ENCODE data around the gene SLC30A9.

Gene SLC30A9

GRCh38 chr4:42122237-42122636, 131.9 kb downstream of the SLC30A9 start:
- H3K9me3 ChIP-seq (ENCODE audit: control insufficient read depth, insufficient read depth, low read depth, low read length) = no peaks in the 10 kb centered on the region
- no peak overlapping the region for H3K4me3 ChIP-seq (ENCODE audit: low read depth, low read length)
- H3K4me1 ChIP-seq (ENCODE audit: control insufficient read depth, insufficient read depth, low read length) = no peaks in the 10 kb centered on the region
- peaks cover 0 to 63% of the 10 kb centered on the region in 2 experiments; a peak in 2 of 3 replicates for H3K36me3 ChIP-seq (ENCODE audit: control insufficient read depth in 2 of 2, insufficient read depth in 1 of 2, low read length in 2 of 2)
- CTCF ChIA-PET = no interaction called here
- H3K27ac ChIP-seq (ENCODE audit: extremely low read depth, low read depth, low read length) = no peak overlapping the region
- TF ChIP-seq ZBTB17 (tag by site-specific recombination; IDR thresholded peaks at IDR 0.05) (no peak), SETDB1 (IDR thresholded peaks at IDR 0.05; ENCODE audit: insufficient read length, low read length) (no peak), GLIS2 (tag by site-specific recombination; IDR thresholded peaks at IDR 0.05) (no peak), ZNF785 (tag by site-specific recombination; IDR thresholded peaks at IDR 0.05) (no peak), ZNF184 (tag by site-specific recombination; IDR thresholded peaks at IDR 0.05) (no peak), REST (tag by site-specific recombination; IDR thresholded peaks at IDR 0.05) (no peak), ELK4 (IDR thresholded peaks at IDR 0.05; ENCODE audit: borderline replicate concordance, low read depth, low read length) (no peak), ZBTB8A (tag by site-specific recombination; IDR thresholded peaks at IDR 0.05) (no peak), ZNF510 (tag by site-specific recombination; IDR thresholded peaks at IDR 0.05; ENCODE audit: insufficient replicate concordance) (no peak), ZNF514 (tag by site-specific recombination; IDR thresholded peaks at IDR 0.05) (no peak), KLF8 (tag by site-specific recombination; IDR thresholded peaks at IDR 0.05) (no peak)
- POLR2A ChIA-PET = no interaction called here

GRCh38 chr4:42123071-42123644, 132.8 kb downstream of the SLC30A9 start:
- CTCF ChIA-PET = no interaction called here
- H3K27ac ChIP-seq (ENCODE audit: extremely low read depth, low read depth, low read length) = no peak overlapping the region
- no peak overlapping the region for H3K4me3 ChIP-seq (ENCODE audit: low read depth, low read length)
- no peaks in the 10 kb centered on the region for H3K4me1 ChIP-seq (ENCODE audit: control insufficient read depth, insufficient read depth, low read length)
- peaks cover 0 to 57% of the 10 kb centered on the region in 2 experiments; a peak in 2 of 3 replicates for H3K36me3 ChIP-seq (ENCODE audit: control insufficient read depth in 2 of 2, insufficient read depth in 1 of 2, low read length in 2 of 2)
- no peaks in the 10 kb centered on the region for H3K9me3 ChIP-seq (ENCODE audit: control insufficient read depth, insufficient read depth, low read depth, low read length)
- POLR2A ChIA-PET = no interaction called here
- TF ChIP-seq ZNF510 (tag by site-specific recombination; IDR thresholded peaks at IDR 0.05; ENCODE audit: insufficient replicate concordance) (no peak), ZNF530 (tag by site-specific recombination; IDR thresholded peaks at IDR 0.05; ENCODE audit: low read depth) (no peak), ZNF362 (tag by site-specific recombination; IDR thresholded peaks at IDR 0.05) (no peak), ZNF155 (tag by site-specific recombination; IDR thresholded peaks at IDR 0.05) (no peak), ZNF146 (tag by site-specific recombination; IDR thresholded peaks at IDR 0.05) (no peak), ZNF223 (tag by site-specific recombination; IDR thresholded peaks at IDR 0.05) (no peak), ZNF513 (tag by site-specific recombination; IDR thresholded peaks at IDR 0.05) (no peak), ZXDB (tag by site-specific recombination; IDR thresholded peaks at IDR 0.05) (no peak), ZNF391 (tag by site-specific recombination; IDR thresholded peaks at IDR 0.05; ENCODE audit: borderline replicate concordance, low read depth) (no peak), ZBTB26 (tag by site-specific recombination; optimal IDR thresholded peaks at IDR 0.05) (no peak), MYNN (tag by site-specific recombination; IDR thresholded peaks at IDR 0.05; ENCODE audit: borderline replicate concordance) (no peak), ZNF596 (tag by site-specific recombination; IDR thresholded peaks at IDR 0.05) (no peak), ZNF473 (tag by site-specific recombination; IDR thresholded peaks at IDR 0.05) (no peak), PATZ1 (tag by site-specific recombination; IDR thresholded peaks at IDR 0.05) (no peak), ZNF324 (tag by site-specific recombination; IDR thresholded peaks at IDR 0.05) (no peak)

Measured in HEK293 (cell line).